CD14-positive monocyte (primary cell): ENCODE data around the gene DDX31. TPM values are rescaled to one million over a fixed set of nuclear protein-coding genes. Genes with fewer than 3 reads are reported as not detected.

Experiments
- DNase-seq, 3 donors: peaks; one replicate each; pipeline ENCODE4 v3.0.0-alpha.2; 2011 to 2022
- H2AFZ ChIP-seq: 2 replicates; pipeline ENCODE4 v1.6.0; 2012; ENCODE audit warnings: mild to moderate bottlenecking, low read depth, low read length, inconsistent platforms; ENCODE audit not compliant: insufficient read depth, poor library complexity, severe bottlenecking
- H3K27ac ChIP-seq, 2 donors: 1 replicate in 1 of 2; 2 replicates in 1 of 2; pipeline ENCODE4 v1.5.1; 2012 to 2013; ENCODE audit warnings: low read length in 2 of 2, control low read depth in 1 of 2, inconsistent platforms in 1 of 2, low read depth in 1 of 2, mild to moderate bottlenecking in 1 of 2
- H3K27me3 ChIP-seq, 2 donors: one replicate each; pipeline versions ENCODE4 v1.6.0 to v1.6.1; 2011 to 2013; ENCODE audit warnings: low read length in 2 of 2; ENCODE audit not compliant: control insufficient read depth in 2 of 2, insufficient read depth in 2 of 2
- H3K36me3 ChIP-seq, 2 donors: replicated peaks in 1 of 2; 1 replicate in 1 of 2; 2 replicates in 1 of 2; pipeline versions ENCODE4 v1.5.1 to v1.6.1; 2012 to 2013; ENCODE audit warnings: low read length in 2 of 2, control low read depth in 1 of 2, inconsistent platforms in 1 of 2, mild to moderate bottlenecking in 1 of 2; ENCODE audit not compliant: insufficient read depth in 2 of 2, control insufficient read depth in 1 of 2
- H3K4me1 ChIP-seq, 2 donors: 1 replicate in 1 of 2; 2 replicates in 1 of 2; pipeline versions ENCODE4 v1.5.1 to v1.6.1; 2012 to 2013; ENCODE audit warnings: low read length in 2 of 2, control low read depth in 1 of 2, inconsistent platforms in 1 of 2, mild to moderate bottlenecking in 1 of 2, moderate library complexity in 1 of 2; ENCODE audit not compliant: insufficient read depth in 2 of 2, control insufficient read depth in 1 of 2
- H3K4me2 ChIP-seq: replicated peaks from 2 replicates; pipeline ENCODE3; 2012; ENCODE audit warnings: low read length, moderate library complexity, mild to moderate bottlenecking; ENCODE audit not compliant: poor library complexity, severe bottlenecking; ENCODE audit errors: extremely low read depth
- H3K4me3 ChIP-seq, 3 experiments: fragments of 200-600 bp in 1 of 3; sonication (generic) in 1 of 3; replicated peaks in 1 of 3; 1 replicate in 2 of 3; 2 replicates in 1 of 3; pipeline ENCODE4 v1.5.1; 2011 to 2013; ENCODE audit warnings: low read length in 3 of 3, mild to moderate bottlenecking in 3 of 3, control low read depth in 2 of 3, low read depth in 2 of 3, inconsistent platforms in 1 of 3, moderate library complexity in 1 of 3
- H3K79me2 ChIP-seq: 2 replicates; pipeline ENCODE4 v1.6.0; 2012; ENCODE audit warnings: mild to moderate bottlenecking, control low read depth, inconsistent platforms, low read length, moderate library complexity; ENCODE audit not compliant: insufficient read depth
- H3K9ac ChIP-seq: 2 replicates; pipeline ENCODE4 v1.6.0; 2017; ENCODE audit warnings: low read length, mild to moderate bottlenecking; ENCODE audit not compliant: insufficient read depth, poor library complexity, severe bottlenecking
- H3K9me3 ChIP-seq, 2 donors: replicated peaks in 1 of 2; 1 replicate in 1 of 2; 2 replicates in 1 of 2; pipeline versions ENCODE4 v1.5.1 to v1.6.1; 2012 to 2013; ENCODE audit warnings: low read length in 2 of 2, control low read depth in 1 of 2; ENCODE audit not compliant: control insufficient read depth in 1 of 2, insufficient read depth in 1 of 2
- H4K20me1 ChIP-seq: 2 replicates; pipeline ENCODE4 v1.6.0; 2012; ENCODE audit warnings: mild to moderate bottlenecking, low read length, control low read depth, moderate library complexity; ENCODE audit not compliant: insufficient read depth
- H3K27ac Mint-ChIP-seq, 7 donors: one replicate each; pipeline ENCODE4 v1.8.0; 2020; ENCODE audit warnings: mild to moderate bottlenecking in 7 of 7, mixed read lengths in 7 of 7, moderate library complexity in 6 of 7, inconsistent platforms in 2 of 7
- H3K27me3 Mint-ChIP-seq, 3 donors: one replicate each; pipeline ENCODE4 v1.8.0; 2021 to 2022; ENCODE audit warnings: low read depth in 3 of 3, mild to moderate bottlenecking in 3 of 3, mixed read lengths in 3 of 3, moderate library complexity in 3 of 3, inconsistent platforms in 1 of 3
- H3K36me3 Mint-ChIP-seq, 2 donors: one replicate each; pipeline ENCODE4 v1.8.0; 2020; ENCODE audit warnings: mixed read lengths in 2 of 2, inconsistent platforms in 1 of 2, mild to moderate bottlenecking in 1 of 2
- H3K4me1 Mint-ChIP-seq: one replicate; pipeline ENCODE4 v1.8.0; 2020; ENCODE audit warnings: mild to moderate bottlenecking, mixed read lengths
- H3K4me3 Mint-ChIP-seq, 2 donors: one replicate each; pipeline ENCODE4 v1.8.0; 2020; ENCODE audit warnings: mild to moderate bottlenecking in 2 of 2, mixed read lengths in 2 of 2, moderate library complexity in 1 of 2
- H3K9me3 Mint-ChIP-seq, 7 donors: one replicate each; pipeline ENCODE4 v1.8.0; 2020 to 2022; ENCODE audit warnings: mixed read lengths in 7 of 7, mild to moderate bottlenecking in 6 of 7, moderate library complexity in 6 of 7, inconsistent platforms in 2 of 7
- CTCF ChIP-seq: fragments of 200-600 bp; IDR thresholded peaks from one replicate; pipeline ENCODE4 v1.8.0; 2022; ENCODE audit warnings: antibody characterized with exemption, mild to moderate bottlenecking
- WGBS: methylation state at CpG from one replicate; pipeline ENCODE4 v1.1.5; 2013; ENCODE audit warnings: missing lambda C conversion rate; ENCODE audit not compliant: insufficient coverage; 5-methylcytosine and 5-hydroxymethylcytosine counted together
- intact Hi-C, 2 donors: fragments of 100-400 bp; cut with micrococcal nuclease; formaldehyde crosslinking; loops; one replicate each; pipeline versions ENCODE4 v1.15.0 to v1.15.1; 2023
- polyA plus RNA-seq, 3 donors: library from polyadenylated mRNA; depleted of rRNA in 1 of 3; unstranded in 2 of 3; stranded (reverse) in 1 of 3; fragments of 300-500 nt in 2 of 3; fragments of >200 nt in 1 of 3; fragmentation: Illumina TruSeq in 2 of 3; gene quantifications; 1 replicate in 2 of 3; 2 replicates in 1 of 3; pipeline ENCODE4 v1.2.3, GENCODE V29; 2012 to 2021

Gene DDX31
- polyA plus RNA-seq, 3 donors = 1.1 to 4.2 (median 1.5) TPM

- H3K27ac ChIP-seq = no peak overlapping the region
- H3K4me2 ChIP-seq = no peak overlapping the region
- no peak for TF ChIP-seq CTCF
- Mint-ChIP-seq H3K4me3 (no peak overlapping the region), H3K27ac (no peak overlapping the region), H3K9me3 (peaks cover 0 to 2% (median 0%) of the 10 kb centered on the region in 7 donors), H3K36me3 (peaks cover 57 to 71% of the 10 kb centered on the region in 2 donors), H3K27me3 (no peaks in the 10 kb centered on the region), H3K4me1 (no peaks in the 10 kb centered on the region)
- no peaks in the 10 kb centered on the region for H3K79me2 ChIP-seq
- no peaks in the 10 kb centered on the region for H3K4me1 ChIP-seq
- H3K4me3 ChIP-seq = no peak overlapping the region
- no CpG with 5 or more reads among the region's 2 CpGs for WGBS
- peaks cover 18 to 80% of the 10 kb centered on the region in 2 donors for H3K36me3 ChIP-seq
- no peaks in the 10 kb centered on the region for H3K27me3 ChIP-seq
- intact Hi-C loops = no loop called here
- no peaks in the 10 kb centered on the region for H3K9me3 ChIP-seq
- H3K9ac ChIP-seq = no peak overlapping the region
- no peak overlapping the region for H2AFZ ChIP-seq
- no peaks in the 10 kb centered on the region for H4K20me1 ChIP-seq
- DNase-seq = no peak
Measured at GRCh38 chr9:132615774-132616173, 54.0 kb downstream of the DDX31 start.

GRCh38 chr9:132614324-132614723 lies 55.5 kb downstream of the DDX31 start:
- no peaks in the 10 kb centered on the region for H3K9me3 ChIP-seq
- H3K4me1 Mint-ChIP-seq = no peaks in the 10 kb centered on the region
- no peak overlapping the region for H2AFZ ChIP-seq
- peaks cover 0 to 2% (median 0%) of the 10 kb centered on the region in 7 donors for H3K9me3 Mint-ChIP-seq
- DNase-seq = no peak
- H3K9ac ChIP-seq = no peak overlapping the region
- no peaks in the 10 kb centered on the region for H3K4me1 ChIP-seq
- H3K36me3 Mint-ChIP-seq = peaks cover 65 to 75% of the 10 kb centered on the region in 2 donors
- WGBS = 96% methylated on average over 4 of the region's 6 CpGs
- peaks cover 20 to 85% of the 10 kb centered on the region in 2 donors for H3K36me3 ChIP-seq
- no peaks in the 10 kb centered on the region for H3K27me3 ChIP-seq
- no peak overlapping the region for H3K27ac ChIP-seq
- H3K27me3 Mint-ChIP-seq = no peaks in the 10 kb centered on the region
- H3K27ac Mint-ChIP-seq = no peak overlapping the region
- H4K20me1 ChIP-seq = no peaks in the 10 kb centered on the region
- intact Hi-C loops = no loop called here
- TF ChIP-seq CTCF = no peak
- no peak overlapping the region for H3K4me3 Mint-ChIP-seq
- no peak overlapping the region for H3K4me3 ChIP-seq
- H3K79me2 ChIP-seq = no peaks in the 10 kb centered on the region
- H3K4me2 ChIP-seq = no peak overlapping the region
